H1 (cell line): ENCODE measurements around the gene STX17.

Experiments used
- CTCF ChIP-seq, 3 experiments: IDR thresholded peaks; 1 replicate in 2 of 3; 2 replicates in 1 of 3; pipeline versions ENCODE4 v1.5.1 to v1.6.1; 2011; ENCODE audit warnings: low read length in 3 of 3, mild to moderate bottlenecking in 3 of 3, inconsistent platforms in 2 of 3, low read depth in 1 of 3, moderate library complexity in 1 of 3; ENCODE audit not compliant: insufficient read depth in 1 of 3; ENCODE audit errors: control extremely low read depth in 1 of 3
- JUN ChIP-seq: IDR thresholded peaks from 2 replicates; pipeline ENCODE4 v1.6.1; 2011; ENCODE audit warnings: low read depth, mild to moderate bottlenecking, improper control_type of control experiment, low read length
- TAF1 ChIP-seq: IDR thresholded peaks from 2 replicates; pipeline ENCODE4 v1.6.1; 2011; ENCODE audit warnings: mild to moderate bottlenecking, low read depth, low read length

GRCh38 chr9:99998266-99998665 lies 91.8 kb downstream of the STX17 start:
- no peak for TF ChIP-seq TAF1
- TF ChIP-seq CTCF (IDR thresholded peaks at IDR 0.05; ENCODE audit: control extremely low read depth in 1 of 3, insufficient read depth in 1 of 3, low read depth in 1 of 3, low read length in 3 of 3) = no peak
- TF ChIP-seq JUN = no peak
